ENCODE measurements around the gene NFATC2.

DNA sequence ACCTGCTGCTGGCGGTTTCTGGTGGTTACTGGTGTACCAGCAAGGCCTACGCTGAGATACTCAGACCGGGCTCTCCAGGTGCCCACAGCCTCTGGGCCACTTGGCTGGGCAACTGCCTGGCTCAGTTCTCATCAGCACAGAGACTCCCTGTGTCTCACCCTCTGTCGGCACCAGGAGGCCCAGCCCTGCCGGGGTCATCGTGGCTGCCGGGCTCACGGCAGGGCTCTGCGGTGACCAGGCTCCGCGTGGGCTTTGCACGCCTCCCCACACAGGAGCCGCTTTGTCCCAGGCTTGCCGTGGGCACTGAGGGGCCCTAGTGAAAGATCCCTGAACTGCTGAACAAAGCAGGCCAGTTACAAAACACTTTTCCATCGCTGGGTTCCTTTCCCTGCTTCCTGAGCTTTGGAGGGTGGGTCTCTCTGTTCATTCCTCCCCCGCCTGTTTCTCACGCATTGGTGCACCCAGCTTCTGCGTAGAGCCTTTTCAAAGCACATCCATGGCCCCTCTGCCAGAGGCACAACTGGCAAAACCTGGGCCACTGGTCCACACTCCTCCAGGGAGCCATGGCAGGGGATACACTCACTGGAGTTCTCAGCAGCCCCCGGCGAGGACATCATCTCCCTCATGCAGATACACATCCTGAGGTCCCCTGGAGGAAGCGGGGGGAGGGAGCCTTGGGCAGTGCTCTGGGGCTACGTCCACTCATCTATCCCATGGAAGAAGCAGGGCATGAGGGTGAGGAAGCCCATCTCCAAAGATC, 117.0 kb downstream of the NFATC2 start:
- no peak for TF ChIP-seq FOS (IDR thresholded peaks at IDR 0.05; ENCODE audit: low read depth, low read length)
- TF ChIP-seq, protein P1, sequence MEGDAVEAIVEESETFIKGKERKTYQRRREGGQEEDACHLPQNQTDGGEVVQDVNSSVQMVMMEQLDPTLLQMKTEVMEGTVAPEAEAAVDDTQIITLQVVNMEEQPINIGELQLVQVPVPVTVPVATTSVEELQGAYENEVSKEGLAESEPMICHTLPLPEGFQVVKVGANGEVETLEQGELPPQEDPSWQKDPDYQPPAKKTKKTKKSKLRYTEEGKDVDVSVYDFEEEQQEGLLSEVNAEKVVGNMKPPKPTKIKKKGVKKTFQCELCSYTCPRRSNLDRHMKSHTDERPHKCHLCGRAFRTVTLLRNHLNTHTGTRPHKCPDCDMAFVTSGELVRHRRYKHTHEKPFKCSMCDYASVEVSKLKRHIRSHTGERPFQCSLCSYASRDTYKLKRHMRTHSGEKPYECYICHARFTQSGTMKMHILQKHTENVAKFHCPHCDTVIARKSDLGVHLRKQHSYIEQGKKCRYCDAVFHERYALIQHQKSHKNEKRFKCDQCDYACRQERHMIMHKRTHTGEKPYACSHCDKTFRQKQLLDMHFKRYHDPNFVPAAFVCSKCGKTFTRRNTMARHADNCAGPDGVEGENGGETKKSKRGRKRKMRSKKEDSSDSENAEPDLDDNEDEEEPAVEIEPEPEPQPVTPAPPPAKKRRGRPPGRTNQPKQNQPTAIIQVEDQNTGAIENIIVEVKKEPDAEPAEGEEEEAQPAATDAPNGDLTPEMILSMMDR (conservative IDR thresholded peaks at IDR 0.05; ENCODE audit: low read depth, low read length) = no peak
- no peak for TF ChIP-seq RCOR1 (IDR thresholded peaks at IDR 0.05; ENCODE audit: insufficient replicate concordance, low read length)

Data from IMR-90 (cell line).